Lung (tissue), 12 donors: ENCODE measurements around the gene SLC25A44. TPM values are rescaled to one million over a fixed set of nuclear protein-coding genes. Genes with fewer than 3 reads are reported as not detected.

ENCODE experiments used
- ATAC-seq: fragments of 200-7000 bp; cut with Tn5 transposase; one replicate; pipeline ENCODE4 v1.9.1; 2020; ENCODE audit warnings: moderate number of reproducible peaks; ENCODE audit not compliant: insufficient read depth, low FRiP score
- DNase-seq, 3 donors: peaks; one replicate each; pipeline ENCODE4 v3.0.0-alpha.2; 2013 to 2017
- H3K27ac ChIP-seq, 2 donors: one replicate each; pipeline ENCODE4 v1.5.1; 2013; ENCODE audit warnings: mild to moderate bottlenecking in 2 of 2, moderate library complexity in 2 of 2, control low read depth in 1 of 2, inconsistent platforms in 1 of 2, low read depth in 1 of 2, low read length in 1 of 2
- H3K27me3 ChIP-seq, 3 donors: one replicate each; pipeline ENCODE4 v1.5.1; 2013; ENCODE audit warnings: low read length in 2 of 3; ENCODE audit not compliant: control insufficient read depth in 3 of 3, insufficient read depth in 3 of 3
- H3K36me3 ChIP-seq, 4 donors: one replicate each; pipeline ENCODE4 v1.5.1; 2013; ENCODE audit warnings: low read length in 4 of 4, mild to moderate bottlenecking in 1 of 4, moderate library complexity in 1 of 4; ENCODE audit not compliant: control insufficient read depth in 4 of 4, insufficient read depth in 4 of 4
- H3K4me1 ChIP-seq, 5 donors: one replicate each; pipeline ENCODE4 v1.5.1; 2013; ENCODE audit warnings: low read length in 5 of 5, mild to moderate bottlenecking in 2 of 5, moderate library complexity in 1 of 5; ENCODE audit not compliant: control insufficient read depth in 5 of 5, insufficient read depth in 5 of 5
- H3K4me3 ChIP-seq: one replicate; pipeline ENCODE4 v1.5.1; 2013; ENCODE audit warnings: mild to moderate bottlenecking, control low read depth, moderate library complexity
- H3K9ac ChIP-seq, 2 donors: one replicate each; pipeline ENCODE4 v1.5.1; 2013; ENCODE audit warnings: low read length in 2 of 2, control low read depth in 1 of 2; ENCODE audit not compliant: insufficient read depth in 1 of 2
- H3K9me3 ChIP-seq, 4 donors: one replicate each; pipeline ENCODE4 v1.5.1; 2013; ENCODE audit warnings: low read length in 3 of 4, mild to moderate bottlenecking in 1 of 4, moderate library complexity in 1 of 4; ENCODE audit not compliant: control insufficient read depth in 4 of 4, insufficient read depth in 3 of 4
- CTCF ChIP-seq: IDR thresholded peaks from 2 replicates; pipeline ENCODE4 v1.5.1; 2012; ENCODE audit warnings: mild to moderate bottlenecking; ENCODE audit errors: control extremely low read depth, extremely low read depth
- WGBS, 2 donors: extraction: QIAGEN DNeasy Blood & Tissue Kit; methylation state at CpG; one replicate each; pipeline ENCODE4 v1.1.7; 2013; 5-methylcytosine and 5-hydroxymethylcytosine counted together
- polyA plus RNA-seq, 2 donors: library from polyadenylated mRNA; stranded (reverse); fragments of 200-250 nt; gene quantifications; one replicate each; pipeline ENCODE4 v1.2.1, GENCODE V29; 2013
- total RNA-seq, 2 donors: library from RNA; depleted of rRNA in 1 of 2; stranded (reverse); fragments of >200 nt in 1 of 2; gene quantifications; one replicate each; pipeline ENCODE4 v1.2.1, GENCODE V29; 2014 to 2021
- donor health status: control.
- donor health status: control.
- donor health status: Bipolar disorder and iron deficiency.
- donor health status: healthy.
- donor health status: DM: yes; HTN: yes; CAD: no.

The SLC25A44 gene
- total and polyA plus RNA-seq, 4 donors = 8.0 to 28.4 (median 16.5) TPM

GRCh38 chr1:156146020-156146768, 47.7 kb upstream of the SLC25A44 start:
- Histone ChIP-seq H3K9ac (peak overlapping the region in 1 of 2 donors; percentile 17), H3K27me3 (peaks cover 0 to 16% (median 9%) of the 10 kb centered on the region in 3 donors), H3K36me3 (no peaks in the 10 kb centered on the region), H3K4me1 (peaks cover 0 to 11% (median 8%) of the 10 kb centered on the region in 5 donors), H3K9me3 (no peaks in the 10 kb centered on the region), H3K4me3 (no peak overlapping the region), H3K27ac (no peak overlapping the region)
- peak; percentile 67 to 88 (median 88) for DNase-seq
- peak; percentile 51 for TF ChIP-seq CTCF
- ATAC-seq = peak; percentile 72
- 10 to 16% methylated on average over 13 of the region's 13 CpGs for WGBS, 2 donors

- TF ChIP-seq CTCF = no peak
- peaks cover 0 to 16% (median 9%) of the 10 kb centered on the region in 3 donors for H3K27me3 ChIP-seq
- H3K36me3 ChIP-seq = no peaks in the 10 kb centered on the region
- H3K9ac ChIP-seq = no peak overlapping the region
- peaks cover 0 to 11% (median 8%) of the 10 kb centered on the region in 5 donors for H3K4me1 ChIP-seq
- peak overlapping the region in 1 of 2 donors; percentile 10 for H3K27ac ChIP-seq
- WGBS, 2 donors = 20 to 24% methylated on average over 9 of the region's 9 CpGs
- no peaks in the 10 kb centered on the region for H3K9me3 ChIP-seq
- no peak overlapping the region for H3K4me3 ChIP-seq
- no peak for ATAC-seq
- DNase-seq = peak in 1 of 3 donors; percentile 42
Measured at GRCh38 chr1:156146769-156147405, 47.0 kb upstream of the SLC25A44 start.

- no peak for TF ChIP-seq CTCF
- H3K9me3 ChIP-seq = no peaks in the 10 kb centered on the region
- H3K27ac ChIP-seq = peak overlapping the region in 1 of 2 donors; percentile 37
- no peak for DNase-seq
- H3K27me3 ChIP-seq = peaks cover 0 to 16% (median 9%) of the 10 kb centered on the region in 3 donors
- H3K4me3 ChIP-seq = no peak overlapping the region
- H3K4me1 ChIP-seq = peaks cover 0 to 11% (median 6%) of the 10 kb centered on the region in 5 donors
- no peaks in the 10 kb centered on the region for H3K36me3 ChIP-seq
- 27 to 56% methylated on average over 6 of the region's 6 CpGs for WGBS, 2 donors
- no peak for ATAC-seq
- no peak overlapping the region for H3K9ac ChIP-seq
Measured at GRCh38 chr1:156148216-156148615, 45.7 kb upstream of the SLC25A44 start.
